ENCODE results near the gene PRDM13. TPM values are rescaled to one million over a fixed set of nuclear protein-coding genes. Genes with fewer than 3 reads are reported as not detected.

PRDM13 gene
- total and polyA plus RNA-seq, 2 of the 13 experiments (the other 11 are each of a cell fraction or from before 2014, with no cell fraction given) = not detected

GRCh38 chr6:99568103-99568933 is 38.3 kb upstream of the PRDM13 start, which contains the start of gene CCNC (continued):
- TF ChIP-seq, protein P1, sequence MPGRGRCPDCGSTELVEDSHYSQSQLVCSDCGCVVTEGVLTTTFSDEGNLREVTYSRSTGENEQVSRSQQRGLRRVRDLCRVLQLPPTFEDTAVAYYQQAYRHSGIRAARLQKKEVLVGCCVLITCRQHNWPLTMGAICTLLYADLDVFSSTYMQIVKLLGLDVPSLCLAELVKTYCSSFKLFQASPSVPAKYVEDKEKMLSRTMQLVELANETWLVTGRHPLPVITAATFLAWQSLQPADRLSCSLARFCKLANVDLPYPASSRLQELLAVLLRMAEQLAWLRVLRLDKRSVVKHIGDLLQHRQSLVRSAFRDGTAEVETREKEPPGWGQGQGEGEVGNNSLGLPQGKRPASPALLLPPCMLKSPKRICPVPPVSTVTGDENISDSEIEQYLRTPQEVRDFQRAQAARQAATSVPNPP (CRISPR knock-in tag; IDR thresholded peaks at IDR 0.05) = peak; percentile 71; the same call in 1 of the 2 replicates
- 0 out of 2 replicates have a peak, but pooled peaks have one; percentile 37 for TF ChIP-seq KDM1A (CRISPR knock-in tag; IDR thresholded peaks at IDR 0.05)
- TF ChIP-seq ZNF674 (CRISPR knock-in tag; IDR thresholded peaks at IDR 0.05; ENCODE audit: low read depth) = no peak
- TF ChIP-seq RFX5 (IDR thresholded peaks at IDR 0.05; ENCODE audit: low read depth, low read length) = 0 out of 2 replicates have a peak, but pooled peaks have one; percentile 37
- TF ChIP-seq ZNF615 (CRISPR knock-in tag; IDR thresholded peaks at IDR 0.05; ENCODE audit: borderline replicate concordance) = no peak
- TF ChIP-seq ZNF773 (CRISPR knock-in tag; IDR thresholded peaks at IDR 0.05; ENCODE audit: borderline replicate concordance) = no peak
- peak; percentile 64; the same call in 1 of the 2 replicates for TF ChIP-seq E2F5 (CRISPR knock-in tag; conservative IDR thresholded peaks at IDR 0.05)
- TF ChIP-seq TAF1 (CRISPR knock-in tag; IDR thresholded peaks at IDR 0.05) = peak; percentile 99
- no peak for TF ChIP-seq RORA (CRISPR knock-in tag; IDR thresholded peaks at IDR 0.05)
- TF ChIP-seq FOXK1 (CRISPR knock-in tag; IDR thresholded peaks at IDR 0.05; ENCODE audit: borderline replicate concordance, low read depth) = peak; percentile 66; the same call in 1 of the 2 replicates
- TF ChIP-seq KAT7 (CRISPR knock-in tag; IDR thresholded peaks at IDR 0.05; ENCODE audit: borderline replicate concordance) = peak; percentile 87
- peak; percentile 78; the same call in 1 of the 2 replicates for TF ChIP-seq ZNF790 (CRISPR knock-in tag; IDR thresholded peaks at IDR 0.05; ENCODE audit: borderline replicate concordance)
- peak; percentile 62; the same call in 1 of the 2 replicates for TF ChIP-seq GTF2F1 (IDR thresholded peaks at IDR 0.05; ENCODE audit: low read length)
- no peak for TF ChIP-seq ADNP (CRISPR knock-in tag; IDR thresholded peaks at IDR 0.05)
- TF ChIP-seq ZC3H13 (CRISPR knock-in tag; IDR thresholded peaks at IDR 0.05) = peak; percentile 65
- TF ChIP-seq ZSCAN20 (CRISPR knock-in tag; IDR thresholded peaks at IDR 0.05; ENCODE audit: borderline replicate concordance) = peak; percentile 85; the same call in 1 of the 2 replicates
- peak; percentile 97; the same call in 1 of the 2 replicates for TF ChIP-seq KLF6 (CRISPR knock-in tag; IDR thresholded peaks at IDR 0.05)
- TF ChIP-seq XRCC5 (optimal IDR thresholded peaks at IDR 0.05; ENCODE audit: low read length) = peak; percentile 99
- no peak for TF ChIP-seq SMARCC2 (IDR thresholded peaks at IDR 0.05)
- TF ChIP-seq ZNF550 (CRISPR knock-in tag; IDR thresholded peaks at IDR 0.05; ENCODE audit: borderline replicate concordance) = no peak
- peak; percentile 86 for TF ChIP-seq ZSCAN21 (CRISPR knock-in tag; IDR thresholded peaks at IDR 0.05; ENCODE audit: borderline replicate concordance)
- TF ChIP-seq MYC (CRISPR knock-in tag; IDR thresholded peaks at IDR 0.05; ENCODE audit: borderline replicate concordance) = peak; percentile 78
- TF ChIP-seq, protein P2, sequence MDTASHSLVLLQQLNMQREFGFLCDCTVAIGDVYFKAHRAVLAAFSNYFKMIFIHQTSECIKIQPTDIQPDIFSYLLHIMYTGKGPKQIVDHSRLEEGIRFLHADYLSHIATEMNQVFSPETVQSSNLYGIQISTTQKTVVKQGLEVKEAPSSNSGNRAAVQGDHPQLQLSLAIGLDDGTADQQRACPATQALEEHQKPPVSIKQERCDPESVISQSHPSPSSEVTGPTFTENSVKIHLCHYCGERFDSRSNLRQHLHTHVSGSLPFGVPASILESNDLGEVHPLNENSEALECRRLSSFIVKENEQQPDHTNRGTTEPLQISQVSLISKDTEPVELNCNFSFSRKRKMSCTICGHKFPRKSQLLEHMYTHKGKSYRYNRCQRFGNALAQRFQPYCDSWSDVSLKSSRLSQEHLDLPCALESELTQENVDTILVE (CRISPR knock-in tag; IDR thresholded peaks at IDR 0.05) = peak; percentile 98
- peak; percentile 92 for TF ChIP-seq POLR2A (IDR thresholded peaks at IDR 0.05; ENCODE audit: insufficient read depth in 1 of 2, low read depth in 2 of 2, low read length in 2 of 2)
- peak; percentile 85; the same call in 1 of the 2 replicates for TF ChIP-seq ZFP90 (CRISPR knock-in tag; IDR thresholded peaks at IDR 0.05; ENCODE audit: borderline replicate concordance)
- peak; percentile 78 for TF ChIP-seq MXD4 (CRISPR knock-in tag; IDR thresholded peaks at IDR 0.05)
- peak; percentile 92 for TF ChIP-seq THAP11 (CRISPR knock-in tag; IDR thresholded peaks at IDR 0.05)
- TF ChIP-seq ZNF3 (CRISPR knock-in tag; IDR thresholded peaks at IDR 0.05) = no peak

Measured in HepG2 (cell line).